ENCODE measurements around the gene AP3B1. TPM values are rescaled to one million over a fixed set of nuclear protein-coding genes. Genes with fewer than 3 reads are reported as not detected.

AP3B1 gene
- total RNA-seq, 2 experiments from 2014 or later = 32.5 to 39.5 TPM

GRCh38 chr5:78102500-78102899 is 192.0 kb downstream of the AP3B1 start:
- no peak overlapping the region for H2AFZ ChIP-seq (ENCODE audit: low read length)
- H3K4me1 ChIP-seq (ENCODE audit: insufficient read depth, low read length, poor library complexity, severe bottlenecking) = no peaks in the 10 kb centered on the region
- H3K79me2 ChIP-seq (ENCODE audit: insufficient read depth, low read depth, low read length) = no peaks in the 10 kb centered on the region
- CTCF ChIA-PET (ENCODE audit: unreplicated experiment) = no interaction called here
- BruUV-seq (replicated peaks) = no TSS peak
- H3K36me3 ChIP-seq (ENCODE audit: insufficient read depth, low read length) = peaks cover 33% of the 10 kb centered on the region
- H3K27ac ChIP-seq (ENCODE audit: low read depth, low read length, poor library complexity, severe bottlenecking) = no peak overlapping the region
- DNase-seq (ENCODE audit: low spot score) = no peak
- no peaks in the 10 kb centered on the region for H4K20me1 ChIP-seq (ENCODE audit: insufficient read depth, low read length)
- no peak overlapping the region for H3K4me3 ChIP-seq (ENCODE audit: low read depth, low read length, poor library complexity, severe bottlenecking)
- TF ChIP-seq EZH2phosphoT487 (IDR thresholded peaks at IDR 0.05; ENCODE audit: borderline replicate concordance, low read depth, low read length) (no peak), CTCF (conservative IDR thresholded peaks at IDR 0.05; ENCODE audit: low read length) (no peak)
- H3K9me2 ChIP-seq (ENCODE audit: insufficient read depth, low read length) = no peaks in the 10 kb centered on the region
- intact Hi-C loops (cut with micrococcal nuclease; ENCODE audit: unreplicated experiment) = no loop called here
- POLR2A ChIA-PET = interaction anchor here (0.8 to 1.6 kb wide), 3 partner anchors 25 to 72 kb away, joined by 3 read pairs; no protein-coding TSS in a partner anchor
- no peaks in the 10 kb centered on the region for H3K9me3 ChIP-seq (ENCODE audit: low read length)
- no peak overlapping the region for H3K4me2 ChIP-seq (ENCODE audit: low read length)

- DNase-seq (ENCODE audit: low spot score) = no peak
Observed at GRCh38 chr5:78095125-78095524, 199.4 kb downstream of the AP3B1 start.

More at GRCh38 chr5:78095125-78095524, 199.4 kb downstream of the AP3B1 start:
- no TSS peak for BruUV-seq (replicated peaks)
- TF ChIP-seq CTCF (conservative IDR thresholded peaks at IDR 0.05; ENCODE audit: low read length) = no peak
- TF ChIP-seq EZH2phosphoT487 (IDR thresholded peaks at IDR 0.05; ENCODE audit: borderline replicate concordance, low read depth, low read length) = no peak
- 0 out of 2 replicates have a peak, but pooled peaks cover 6% of the 10 kb centered on the region for H3K9me3 ChIP-seq (ENCODE audit: low read length)
- H4K20me1 ChIP-seq (ENCODE audit: insufficient read depth, low read length) = no peaks in the 10 kb centered on the region
- no peaks in the 10 kb centered on the region for H3K79me2 ChIP-seq (ENCODE audit: insufficient read depth, low read depth, low read length)
- no peaks in the 10 kb centered on the region for H3K4me1 ChIP-seq (ENCODE audit: insufficient read depth, low read length, poor library complexity, severe bottlenecking)
- H3K9me2 ChIP-seq (ENCODE audit: insufficient read depth, low read length) = no peaks in the 10 kb centered on the region
- no peak overlapping the region for H3K27ac ChIP-seq (ENCODE audit: low read depth, low read length, poor library complexity, severe bottlenecking)
- H3K36me3 ChIP-seq (ENCODE audit: insufficient read depth, low read length) = peaks cover 22% of the 10 kb centered on the region
- ChIA-PET POLR2A (no interaction called here), CTCF (ENCODE audit: unreplicated experiment) (no interaction called here)
- H3K4me2 ChIP-seq (ENCODE audit: low read length) = no peak overlapping the region
- H3K4me3 ChIP-seq (ENCODE audit: low read depth, low read length, poor library complexity, severe bottlenecking) = no peak overlapping the region
- H2AFZ ChIP-seq (ENCODE audit: low read length) = no peak overlapping the region
- intact Hi-C loops (cut with micrococcal nuclease; ENCODE audit: unreplicated experiment) = no loop called here

Measured in OCI-LY7 (cell line).